Activated naive CD4-positive, alpha-beta T cell treated with anti-CD3 and anti-CD28 coated beads, Interleukin-2, amount 10 ng/mL, durations not matched to agents 7 days and 5 days (primary cell): Measurements from ENCODE around the gene NKD1.

ENCODE experiments used
- CTCF ChIA-PET: fragments of 350-600 bp; sonication (Branson Sonifier 250); formaldehyde crosslinking; loops from one replicate; lab custom pipeline; 2021; ENCODE audit warnings: antibody characterized with exemption; lab: Charles Lee
- DNase-seq: peaks from one replicate; pipeline ENCODE4 v3.0.0-alpha.2; 2020
- H3K27ac Mint-ChIP-seq: one replicate; pipeline ENCODE4 v1.8.0; 2021; ENCODE audit warnings: mild to moderate bottlenecking, moderate library complexity, mixed read lengths
- H3K27me3 Mint-ChIP-seq: one replicate; pipeline ENCODE4 v1.8.0; 2021; ENCODE audit warnings: mild to moderate bottlenecking, mixed read lengths
- H3K36me3 Mint-ChIP-seq: one replicate; pipeline ENCODE4 v1.8.0; 2021; ENCODE audit warnings: mixed read lengths
- H3K4me1 Mint-ChIP-seq: one replicate; pipeline ENCODE4 v1.8.0; 2021; ENCODE audit warnings: mixed read lengths
- H3K4me3 Mint-ChIP-seq: one replicate; pipeline ENCODE4 v1.8.0; 2021; ENCODE audit warnings: mild to moderate bottlenecking, moderate library complexity, mixed read lengths
- H3K9me3 Mint-ChIP-seq: one replicate; pipeline ENCODE4 v1.8.0; 2021; ENCODE audit warnings: mixed read lengths

Gene NKD1

DNA sequence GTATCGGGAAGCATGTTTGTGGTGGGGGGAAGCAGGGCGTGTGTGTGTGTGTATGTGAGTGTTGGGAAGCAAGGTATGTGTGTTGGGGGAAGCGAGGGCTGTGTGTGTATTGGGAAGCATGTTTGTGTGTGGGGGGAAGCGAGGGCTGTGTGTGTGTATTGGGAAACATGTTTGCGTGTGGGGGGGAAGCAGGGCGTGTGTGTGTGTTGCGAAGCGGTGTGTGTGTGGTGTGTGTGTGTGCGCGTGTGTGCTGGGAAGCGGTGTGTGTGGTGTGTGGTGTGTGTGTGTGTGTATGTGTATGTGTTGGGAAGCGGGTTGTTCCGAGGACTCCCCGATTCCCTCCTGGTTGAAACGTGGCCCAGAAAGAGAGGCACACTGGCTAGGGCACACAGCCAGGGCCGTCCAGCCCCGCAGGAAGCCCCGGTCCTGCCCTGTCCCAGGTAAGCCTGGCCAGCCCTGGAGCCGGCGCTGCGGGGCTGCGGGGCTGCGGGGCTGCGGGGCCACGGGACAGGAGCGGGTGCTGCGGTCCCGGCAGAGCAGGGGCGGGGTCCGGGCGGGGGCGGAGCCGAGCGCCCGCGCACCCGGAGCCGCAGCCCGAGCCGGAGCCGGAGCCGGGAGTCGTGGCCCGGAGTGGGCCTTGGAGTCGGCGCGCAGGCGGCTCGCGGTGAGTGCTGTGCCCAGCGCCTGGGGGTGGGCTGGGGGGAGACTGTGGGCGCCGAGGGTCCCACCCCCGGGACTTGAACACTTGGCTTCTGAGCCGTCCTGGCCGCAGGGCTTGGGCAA is 145.0 kb downstream of the NKD1 start, which contains the start of gene NOD2:
Gene NOD2 (plus strand): TSS at position 608 of the 783 bp plus-strand sequence. CDS start 5,890 bp downstream, outside the sequence.
- Mint-ChIP-seq H3K36me3 (no peaks in the 10 kb centered on the region), H3K27me3 (peaks cover 34% of the 10 kb centered on the region), H3K4me3 (peak within 1 kb of the TSS; percentile 67), H3K9me3 (no peaks in the 10 kb centered on the region), H3K4me1 (peaks cover 52% of the 10 kb centered on the region), H3K27ac (no peak within 1 kb of the TSS)
- CTCF ChIA-PET: interaction anchor here (0.9 kb wide), 1 partner anchor 25 kb away, joined by 4 read pairs; no protein-coding TSS in a partner anchor
- peak; percentile 47 for DNase-seq

DNA sequence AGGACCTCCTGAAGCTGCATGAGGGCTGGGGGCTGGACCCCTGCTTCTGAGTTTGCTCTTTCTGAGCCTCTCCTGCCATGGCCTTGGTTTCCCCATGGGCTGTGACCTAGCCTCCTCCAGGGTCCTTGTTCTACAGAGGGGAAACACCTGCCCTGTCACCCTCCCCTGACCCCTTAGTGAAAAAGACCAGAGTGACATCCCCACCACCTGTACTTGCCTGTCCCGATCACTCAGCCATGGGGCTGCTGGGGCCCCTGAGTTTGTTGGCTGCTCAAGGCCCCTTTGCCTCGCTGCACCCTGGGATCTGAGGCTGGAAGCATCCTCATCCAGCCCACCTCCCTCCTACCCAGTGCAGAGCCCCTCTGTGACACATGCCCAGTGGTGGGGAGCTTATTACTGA is 146.0 kb downstream of the NKD1 start:
- H3K9me3 Mint-ChIP-seq: no peaks in the 10 kb centered on the region
- H3K27me3 Mint-ChIP-seq: peaks cover 34% of the 10 kb centered on the region
- peak overlapping the region; percentile 67 for H3K4me3 Mint-ChIP-seq
- no peak for DNase-seq
- CTCF ChIA-PET: interaction anchor here (0.9 kb wide), 2 partner anchors 9 to 26 kb away, joined by 4 to 5 read pairs; no protein-coding TSS in a partner anchor
- H3K27ac Mint-ChIP-seq: no peak overlapping the region
- no peaks in the 10 kb centered on the region for H3K36me3 Mint-ChIP-seq
- peaks cover 55% of the 10 kb centered on the region for H3K4me1 Mint-ChIP-seq

DNA sequence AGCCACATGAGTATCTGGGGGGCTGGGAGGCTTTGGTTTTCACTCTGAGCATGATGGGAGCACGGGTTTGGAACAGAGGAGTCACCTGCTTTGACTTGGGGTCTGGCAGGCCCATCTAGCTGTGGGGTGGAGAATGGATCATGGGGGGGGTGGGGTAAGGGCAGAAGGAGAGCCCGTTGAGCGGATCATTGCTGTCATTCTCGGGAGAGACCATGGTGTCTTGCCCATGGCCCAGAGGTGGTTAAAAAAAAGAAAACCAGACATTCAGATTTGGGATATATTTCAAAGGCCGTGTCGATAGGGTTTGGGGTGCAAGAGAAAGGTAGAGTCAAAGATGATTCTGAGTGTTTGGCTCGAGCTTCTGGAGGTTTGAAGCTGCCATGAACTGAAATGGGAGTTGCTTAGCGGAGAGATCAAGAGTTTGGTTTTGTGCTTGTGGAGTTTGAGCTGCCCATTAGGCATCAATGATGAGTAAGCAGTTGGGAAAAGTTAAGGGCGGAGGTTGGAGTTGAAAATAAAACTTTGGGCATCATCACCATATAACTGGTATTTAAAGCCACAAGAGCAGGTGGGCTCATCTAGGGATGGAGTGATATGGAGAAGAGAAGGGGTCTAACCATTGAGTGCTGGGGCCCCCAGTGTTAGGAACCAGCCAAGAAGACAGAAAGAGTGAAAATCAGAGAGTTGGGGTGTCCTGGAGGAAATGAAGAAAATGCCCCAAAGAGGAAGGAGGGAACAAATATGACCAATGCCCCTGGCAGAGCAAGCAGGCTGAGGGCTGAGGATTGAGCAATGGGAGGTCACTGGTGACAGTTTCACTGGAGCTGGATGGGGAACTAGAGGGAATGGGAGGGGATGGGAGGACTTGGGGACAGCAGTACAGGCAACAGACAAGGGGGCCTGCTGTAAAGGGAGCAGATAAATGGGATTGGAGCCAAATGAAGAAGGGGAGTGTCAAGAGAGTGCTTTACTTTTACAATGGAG is 147.1 kb downstream of the NKD1 start:
- H3K4me3 Mint-ChIP-seq: no peak overlapping the region
- CTCF ChIA-PET: interaction anchor here (1.1 kb wide), 1 partner anchor 30 kb away, joined by 3 read pairs; no protein-coding TSS in a partner anchor
- H3K4me1 Mint-ChIP-seq: peaks cover 63% of the 10 kb centered on the region
- H3K27me3 Mint-ChIP-seq: peaks cover 34% of the 10 kb centered on the region
- H3K36me3 Mint-ChIP-seq: no peaks in the 10 kb centered on the region
- H3K9me3 Mint-ChIP-seq: no peaks in the 10 kb centered on the region
- peak; percentile 16 for DNase-seq
- H3K27ac Mint-ChIP-seq: no peak overlapping the region

DNA sequence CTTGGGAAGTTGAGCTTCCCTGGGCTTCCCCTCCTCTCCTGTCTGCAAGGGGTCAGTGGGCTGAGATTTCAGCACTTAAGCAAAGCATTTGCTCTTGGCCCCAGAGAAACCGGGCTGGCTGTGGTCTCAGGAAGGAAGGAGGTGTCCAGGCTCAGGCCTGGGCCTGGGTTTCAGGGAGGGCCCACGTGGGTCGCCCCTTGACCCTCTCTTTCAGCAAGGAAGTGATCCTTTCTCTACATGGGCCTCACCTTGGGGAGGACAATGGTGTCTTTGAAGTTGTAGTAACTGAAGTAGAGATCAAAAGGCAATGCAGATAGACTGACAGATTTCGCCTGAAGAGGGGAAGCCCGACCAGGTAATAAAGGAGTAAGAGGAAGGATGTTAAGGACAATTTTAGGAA is 147.9 kb downstream of the NKD1 start:
- H3K36me3 Mint-ChIP-seq: peaks cover under 1% of the 10 kb centered on the region
- peaks cover 64% of the 10 kb centered on the region for H3K4me1 Mint-ChIP-seq
- DNase-seq: no peak
- no peak overlapping the region for H3K27ac Mint-ChIP-seq
- H3K27me3 Mint-ChIP-seq: peaks cover 30% of the 10 kb centered on the region
- CTCF ChIA-PET: interaction anchor here (0.5 to 3.4 kb wide), 3 partner anchors 28 to 485 kb away, joined by 3 to 7 read pairs (median 5); no protein-coding TSS in a partner anchor
- no peak overlapping the region for H3K4me3 Mint-ChIP-seq
- no peaks in the 10 kb centered on the region for H3K9me3 Mint-ChIP-seq

DNA sequence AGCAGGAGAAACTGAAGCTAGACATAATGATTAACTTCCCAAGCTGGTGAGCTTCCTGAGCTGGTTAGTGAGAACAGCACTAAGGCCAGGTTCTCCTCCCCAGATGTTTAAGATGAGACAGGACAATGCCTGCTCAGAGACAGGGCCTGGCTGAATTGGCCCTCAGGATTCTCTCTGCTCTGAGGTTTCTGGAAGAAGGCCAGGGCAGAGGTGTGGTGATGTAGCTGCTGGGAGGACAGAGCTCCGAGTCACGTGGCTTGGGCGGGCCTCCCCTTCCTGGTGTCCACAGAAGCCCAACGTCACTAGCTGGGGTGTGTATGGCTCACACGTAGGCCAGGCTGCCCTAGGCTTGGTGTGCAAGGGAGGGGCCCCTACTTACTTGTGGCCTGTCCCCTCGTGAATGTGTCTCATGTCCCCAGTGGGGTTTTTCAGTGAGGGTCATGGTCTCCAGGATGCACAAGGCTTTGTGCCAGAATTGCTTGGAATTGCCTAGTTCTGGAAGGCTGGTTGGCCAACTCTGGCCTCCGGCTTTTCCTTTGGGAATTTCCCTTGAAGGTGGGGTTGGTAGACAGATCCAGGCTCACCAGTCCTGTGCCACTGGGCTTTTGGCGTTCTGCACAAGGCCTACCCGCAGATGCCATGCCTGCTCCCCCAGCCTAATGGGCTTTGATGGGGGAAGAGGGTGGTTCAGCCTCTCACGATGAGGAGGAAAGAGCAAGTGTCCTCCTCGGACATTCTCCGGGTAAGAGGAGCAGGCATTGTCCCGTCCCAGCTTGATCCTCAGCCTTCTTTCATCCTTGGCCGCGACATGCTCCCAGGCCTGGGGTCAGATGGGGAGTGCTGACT is 148.6 kb downstream of the NKD1 start:
- Mint-ChIP-seq H3K4me3 (no peak overlapping the region), H3K4me1 (peaks cover 64% of the 10 kb centered on the region), H3K27ac (peak overlapping the region; percentile 11), H3K27me3 (peaks cover 23% of the 10 kb centered on the region), H3K9me3 (no peaks in the 10 kb centered on the region), H3K36me3 (peaks cover 2% of the 10 kb centered on the region)
- CTCF ChIA-PET: interaction anchor here (0.5 to 3.4 kb wide), 4 partner anchors 29 to 485 kb away, joined by 3 to 7 read pairs (median 4); no protein-coding TSS in a partner anchor
- DNase-seq: peak; percentile 41

DNA sequence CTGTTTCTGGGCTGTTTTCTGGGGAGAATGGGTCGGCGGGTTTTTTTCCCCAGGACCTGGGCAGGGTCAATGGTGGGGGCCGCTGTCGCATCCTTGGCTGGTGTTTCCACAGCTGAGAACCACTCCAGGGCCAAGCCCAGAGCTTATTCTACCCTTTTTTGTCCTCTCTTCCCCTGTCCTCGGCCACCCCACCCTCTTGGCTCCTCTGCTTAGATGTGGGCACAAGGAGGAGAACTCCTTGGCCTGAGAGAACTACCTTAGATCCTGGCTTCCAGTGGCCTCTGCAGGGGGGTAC is 149.2 kb downstream of the NKD1 start:
- Mint-ChIP-seq H3K4me1 (peaks cover 62% of the 10 kb centered on the region), H3K9me3 (no peaks in the 10 kb centered on the region), H3K27me3 (peaks cover 20% of the 10 kb centered on the region), H3K36me3 (peaks cover 2% of the 10 kb centered on the region), H3K4me3 (peak overlapping the region; percentile 55), H3K27ac (peak overlapping the region; percentile 80)
- no peak for DNase-seq
- CTCF ChIA-PET: interaction anchor here (1.3 to 3.4 kb wide), 3 partner anchors 29 to 48 kb away, joined by 3 to 7 read pairs (median 5); no protein-coding TSS in a partner anchor

DNA sequence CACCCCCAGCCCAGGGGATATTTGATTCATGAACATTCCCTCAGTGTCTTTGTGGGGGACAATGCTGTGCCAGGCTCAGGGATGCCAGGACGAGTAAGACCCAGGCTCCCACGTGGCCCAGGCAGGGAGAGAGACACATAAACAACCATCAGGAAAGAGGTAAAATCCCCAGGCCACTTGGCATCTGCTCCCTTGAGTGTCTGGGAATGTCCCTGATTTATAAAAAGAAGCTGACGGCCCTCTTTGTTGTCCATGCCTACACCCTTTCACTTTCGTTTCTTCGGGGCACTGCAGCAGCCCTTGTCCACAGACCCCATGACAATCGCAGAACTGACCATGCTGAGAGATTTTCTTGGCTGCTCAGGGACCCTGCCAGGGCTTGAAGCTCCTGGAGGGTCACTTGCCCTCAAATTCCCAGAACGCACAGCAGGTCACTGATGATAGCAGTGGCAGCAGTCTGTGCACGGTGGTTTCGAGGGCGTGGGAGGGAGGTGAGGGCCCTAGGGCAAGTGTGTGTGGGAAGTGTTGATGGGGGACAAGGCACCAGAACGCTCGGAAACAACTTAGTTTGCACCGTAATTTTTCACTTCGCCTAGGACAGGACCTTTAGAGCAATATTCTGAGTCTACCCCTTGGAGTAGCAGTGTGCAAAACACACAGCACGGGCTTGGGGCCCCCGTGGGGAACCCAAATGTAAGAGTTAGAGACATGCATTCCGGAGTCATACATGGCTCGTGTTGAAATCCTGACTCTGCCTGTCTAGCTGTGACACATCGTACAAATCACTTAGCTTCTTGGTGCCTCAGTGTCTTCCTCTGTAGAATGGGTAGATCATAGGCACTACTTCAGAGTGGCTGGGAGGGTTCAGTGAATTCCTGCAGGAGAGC is 149.9 kb downstream of the NKD1 start:
- DNase-seq: peak; percentile 36
- CTCF ChIA-PET: interaction anchor here (1.3 to 3.4 kb wide), 3 partner anchors 30 to 47 kb away, joined by 3 to 7 read pairs (median 5); no protein-coding TSS in a partner anchor
- Mint-ChIP-seq H3K27me3 (peaks cover 12% of the 10 kb centered on the region), H3K4me3 (peak overlapping the region; percentile 55), H3K27ac (peak overlapping the region; percentile 80), H3K36me3 (peaks cover 2% of the 10 kb centered on the region), H3K4me1 (peaks cover 56% of the 10 kb centered on the region), H3K9me3 (no peaks in the 10 kb centered on the region)
